ENCODE results near the gene MAPKAP1. TPM values are rescaled to one million over a fixed set of nuclear protein-coding genes. Genes with fewer than 3 reads are reported as not detected.
A peak's percentile ranks its signal among the peaks of the same experiment; 100 is the strongest.

Gene MAPKAP1
- total and polyA plus RNA-seq, 9 of the 15 experiments (the other 6 are each of a cell fraction or from before 2014, with no cell fraction given): 2.6 to 82.1 (median 61.1) TPM

GRCh38 chr9:125398243-125398642, 308.8 kb downstream of the MAPKAP1 start:
- ChIA-PET POLR2A (interaction anchor here (0.6 kb wide), 1 partner anchor 229 kb away, joined by 3 read pairs; no protein-coding TSS in a partner anchor), CTCF (ENCODE audit: low intra/inter-chr PET ratio) (no interaction called here)
- WGBS (ENCODE audit: insufficient coverage, low coverage, missing lambda C conversion rate): 31% methylated on average over 1 of the region's 1 CpG
- ATAC-seq (no peak), DNase-seq (ENCODE audit: extremely low read depth in 1 of 4, low spot score in 3 of 4) (no peak), FAIRE-seq (no peak)
- H4K20me1 ChIP-seq (replicated peaks; ENCODE audit: control insufficient read depth, insufficient read depth, low read length): no peaks in the 10 kb centered on the region
- TF ChIP-seq ZNF696 (CRISPR knock-in tag; conservative IDR thresholded peaks at IDR 0.05) (no peak), CCAR2 (IDR thresholded peaks at IDR 0.05; ENCODE audit: low read depth, low read length) (no peak)
- H3K9me1 ChIP-seq (ENCODE audit: control insufficient read depth, insufficient read depth, low read length): no peaks in the 10 kb centered on the region
- in situ Hi-C loops (cut with MboI): no loop called here
- no peaks in the 10 kb centered on the region; a peak in 1 of 5 replicates for H3K27me3 ChIP-seq (ENCODE audit: control insufficient read depth in 2 of 2, insufficient read depth in 2 of 2, low read length in 2 of 2)
- H3K4me2 ChIP-seq (ENCODE audit: insufficient read depth, low read length): no peak overlapping the region
- BruUV-seq (replicated peaks): no TSS peak
- no peak overlapping the region for H3K27ac ChIP-seq (ENCODE audit: extremely low read depth, low read depth, low read length)
- H3K79me2 ChIP-seq (ENCODE audit: control insufficient read depth, insufficient read depth, low read length): no peaks in the 10 kb centered on the region
- H3K4me1 ChIP-seq (replicated peaks in 1 of 2; ENCODE audit: control insufficient read depth in 2 of 2, insufficient read depth in 2 of 2, low read length in 2 of 2): peaks cover 0 to 22% of the 10 kb centered on the region in 2 experiments; a peak in 1 of 5 replicates
- intact Hi-C loops (cut with micrococcal nuclease): no loop called here
- H3K4me3 ChIP-seq: no peak overlapping the region
- no peak overlapping the region for H3K9ac ChIP-seq (ENCODE audit: insufficient read depth in 1 of 2, low read depth in 2 of 2, low read length in 2 of 2)
- no peaks in the 10 kb centered on the region; the same call in none of the 2 replicates for H3K9me3 ChIP-seq (replicated peaks; ENCODE audit: control insufficient read depth, insufficient read depth, low read depth, low read length)
- no peaks in the 10 kb centered on the region for H3K36me3 ChIP-seq (ENCODE audit: control insufficient read depth, insufficient read depth, low read length)
- no peak overlapping the region for H2AFZ ChIP-seq (ENCODE audit: low read depth, low read length)

GRCh38 chr9:125397736-125398135, 309.3 kb downstream of the MAPKAP1 start:
- CTCF ChIA-PET (ENCODE audit: low intra/inter-chr PET ratio): no interaction called here
- ATAC-seq: no peak
- Histone ChIP-seq H3K79me2 (ENCODE audit: control insufficient read depth, insufficient read depth, low read length) (no peaks in the 10 kb centered on the region), H3K9me1 (ENCODE audit: control insufficient read depth, insufficient read depth, low read length) (no peaks in the 10 kb centered on the region), H3K9me3 (replicated peaks; ENCODE audit: control insufficient read depth, insufficient read depth, low read depth, low read length) (no peaks in the 10 kb centered on the region; the same call in none of the 2 replicates), H3K27me3 (ENCODE audit: control insufficient read depth in 2 of 2, insufficient read depth in 2 of 2, low read length in 2 of 2) (no peaks in the 10 kb centered on the region), H3K4me1 (replicated peaks in 1 of 2; ENCODE audit: control insufficient read depth in 2 of 2, insufficient read depth in 2 of 2, low read length in 2 of 2) (peaks cover 0 to 22% of the 10 kb centered on the region in 2 experiments; a peak in 1 of 5 replicates), H3K4me2 (ENCODE audit: insufficient read depth, low read length) (no peak overlapping the region), H2AFZ (ENCODE audit: low read depth, low read length) (peak overlapping the region; percentile 56; the same call in 1 of the 2 replicates), H3K36me3 (ENCODE audit: control insufficient read depth, insufficient read depth, low read length) (no peaks in the 10 kb centered on the region), H3K9ac (ENCODE audit: insufficient read depth in 1 of 2, low read depth in 2 of 2, low read length in 2 of 2) (peak overlapping the region in 1 of 2 experiments; percentile 78; a peak in 1 of 4 replicates), H4K20me1 (replicated peaks; ENCODE audit: control insufficient read depth, insufficient read depth, low read length) (no peaks in the 10 kb centered on the region), H3K27ac (ENCODE audit: extremely low read depth, low read depth, low read length) (no peak overlapping the region), H3K4me3 (no peak overlapping the region)
- no peak for FAIRE-seq
- in situ Hi-C loops (cut with MboI) (no loop called here), intact Hi-C loops (cut with micrococcal nuclease) (no loop called here)
- DNase-seq (ENCODE audit: extremely low read depth in 1 of 4, low spot score in 3 of 4): no peak
- 11% methylated on average over 8 of the region's 11 CpGs for WGBS (ENCODE audit: insufficient coverage, low coverage, missing lambda C conversion rate)
- POLR2A ChIA-PET: interaction anchor here (0.6 to 0.7 kb wide), 2 partner anchors 230 to 1040 kb away, joined by 3 read pairs; no protein-coding TSS in a partner anchor
- BruUV-seq (replicated peaks): no TSS peak
- no peak for TF ChIP-seq PCBP1 (IDR thresholded peaks at IDR 0.05; ENCODE audit: low read depth, low read length, poor library complexity, severe bottlenecking)
- no peak for TF ChIP-seq ZNF764 (CRISPR knock-in tag; IDR thresholded peaks at IDR 0.05; ENCODE audit: low read depth)
- TF ChIP-seq GTF3C2 (IDR thresholded peaks at IDR 0.05; ENCODE audit: borderline replicate concordance, extremely low read depth, insufficient read length): no peak
- TF ChIP-seq YY1 (IDR thresholded peaks at IDR 0.05; ENCODE audit: borderline replicate concordance in 1 of 3, control insufficient read depth in 1 of 3, extremely low read depth in 1 of 3, insufficient read depth in 3 of 3, insufficient read length in 1 of 3, insufficient replicate concordance in 2 of 3, low read depth in 1 of 3, low read length in 2 of 3): peak in 1 of 3 experiments; percentile 42
- no peak for TF ChIP-seq SRSF1 (IDR thresholded peaks at IDR 0.05; ENCODE audit: low read depth, low read length)
- TF ChIP-seq FOXP4 (CRISPR knock-in tag; IDR thresholded peaks at IDR 0.05; ENCODE audit: borderline replicate concordance): no peak
- no peak for TF ChIP-seq STAG1 (CRISPR knock-in tag; IDR thresholded peaks at IDR 0.05; ENCODE audit: borderline replicate concordance)

All from K562 (cell line).